GM21515 (cell line): ENCODE data around the gene SPIN4.
A peak's percentile ranks its signal among the peaks of the same experiment; 100 is the strongest.
"Not testable (repeated sequence)": the region's sequence is repeated elsewhere in the genome, so short reads cannot be mapped to it uniquely, and the experiment has no call there.

Source experiments
- ATAC-seq: cut with Tn5 transposase; IDR thresholded peaks from one replicate; pipeline ENCODE4 v1.9.1; 2021; ENCODE audit not compliant: unreplicated experiment

The SPIN4 gene

GRCh38 chrX:63350941-63351616 is at the start of gene SPIN4:
Gene SPIN4 (minus strand): TSS chrX:63351332. CDS start chrX:63350819, 513 bp downstream.
- peak; percentile 95 for ATAC-seq

DNA sequence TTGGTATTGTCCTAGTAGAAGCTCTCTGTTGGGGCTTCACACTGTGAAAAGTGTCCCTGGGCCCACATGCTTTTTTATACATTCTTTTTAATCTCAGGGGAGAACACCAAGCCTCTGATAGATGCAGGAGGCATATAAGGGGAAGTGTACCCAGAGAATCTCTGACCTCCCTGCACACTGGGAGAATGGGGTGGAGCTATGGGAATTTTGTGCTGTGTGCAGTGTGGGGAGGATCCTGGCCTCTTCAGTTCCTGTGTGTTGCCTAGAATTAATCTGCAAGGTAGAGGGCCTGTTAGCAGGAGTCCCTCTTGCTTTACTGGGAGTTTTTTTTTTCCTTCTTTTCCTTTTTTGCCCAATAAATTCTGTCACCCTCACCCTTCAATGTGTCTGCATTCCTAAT is 49.2 kb upstream of the SPIN4 start:
- ATAC-seq, result no peak

DNA sequence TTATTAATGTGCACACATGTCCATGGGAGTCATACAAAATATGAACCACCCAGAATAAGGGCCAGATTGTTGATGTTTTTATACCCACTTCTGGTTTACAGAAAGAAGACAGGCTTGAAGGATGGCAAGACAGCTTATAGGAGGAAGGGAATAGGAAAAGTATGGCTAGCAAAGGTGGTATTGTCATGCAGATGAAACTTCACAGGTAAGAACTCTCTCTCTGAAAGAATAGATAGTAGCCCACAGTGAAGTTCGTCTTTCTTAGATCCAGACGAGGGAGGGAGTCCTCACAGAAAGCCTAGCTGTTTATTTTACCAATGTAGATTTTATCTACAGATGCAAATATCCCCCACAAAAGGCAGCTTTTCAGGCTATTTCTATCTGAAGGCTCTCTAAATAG is 43.7 kb upstream of the SPIN4 start:
- no peak for ATAC-seq

DNA sequence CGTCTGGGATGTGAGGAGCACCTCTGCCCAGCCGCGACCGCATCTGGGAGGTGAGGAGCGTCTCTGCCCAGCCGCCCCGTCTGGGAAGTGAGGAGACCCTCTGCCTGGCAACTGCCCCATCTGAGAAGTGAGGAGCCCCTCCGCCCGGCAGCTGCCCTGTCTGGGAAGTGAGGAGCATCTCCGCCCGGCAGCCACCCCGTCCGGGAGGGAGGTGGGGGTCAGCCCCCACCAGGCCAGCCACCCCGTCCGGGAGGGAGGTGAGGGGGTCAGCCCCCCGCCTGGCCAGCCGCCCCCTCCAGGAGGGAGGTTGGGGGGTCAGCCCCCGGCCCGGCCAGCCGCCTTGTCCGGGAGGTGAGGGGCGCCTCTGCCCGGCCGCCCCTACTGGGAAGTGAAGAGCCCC is 42.0 kb upstream of the SPIN4 start:
- ATAC-seq, result not testable (repeated sequence)

DNA sequence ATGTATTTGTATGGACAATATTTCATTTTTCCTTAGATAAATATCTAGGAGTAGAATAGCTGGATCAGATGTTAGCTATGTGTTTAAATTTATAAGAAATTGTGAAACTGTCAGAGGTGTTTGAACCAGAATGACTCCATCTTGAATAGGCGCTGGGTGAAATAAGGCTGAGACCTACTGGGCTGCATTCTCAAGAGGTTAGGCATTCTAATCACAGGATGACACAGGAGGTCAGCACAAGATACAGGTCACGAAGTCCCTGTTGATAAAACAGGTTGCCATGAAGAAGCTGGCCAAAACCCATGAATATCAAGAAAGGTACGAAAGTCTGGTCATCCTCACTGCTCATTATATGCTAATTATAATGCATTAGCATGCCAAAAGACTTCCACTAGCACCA is 36.3 kb upstream of the SPIN4 start:
- no peak for ATAC-seq

DNA sequence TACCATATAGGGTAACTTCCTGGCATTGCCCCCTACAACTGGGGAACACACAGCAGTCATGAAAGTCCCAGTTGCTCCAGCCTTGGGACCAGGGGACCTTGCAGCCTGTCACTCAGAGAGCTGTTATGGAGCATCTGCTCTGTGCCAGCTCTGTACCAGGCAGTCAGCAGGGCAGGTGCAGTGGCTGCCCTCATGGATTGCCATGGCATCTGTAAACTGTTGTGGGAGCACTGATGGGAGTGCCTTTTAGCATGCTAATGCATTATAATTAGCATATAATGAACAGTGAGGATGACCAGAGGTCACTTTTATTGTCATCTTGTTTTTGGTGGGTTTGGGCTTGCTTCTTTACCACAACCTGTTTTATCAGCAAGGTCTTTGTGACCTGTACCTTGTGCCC is 33.1 kb upstream of the SPIN4 start:
- not testable (repeated sequence) for ATAC-seq

- ATAC-seq, result not testable (repeated sequence)
Measured at GRCh38 chrX:63373012-63373411, 21.9 kb upstream of the SPIN4 start.

GRCh38 chrX:63367699-63368098 is 16.6 kb upstream of the SPIN4 start:
- ATAC-seq, result not testable (repeated sequence)

DNA sequence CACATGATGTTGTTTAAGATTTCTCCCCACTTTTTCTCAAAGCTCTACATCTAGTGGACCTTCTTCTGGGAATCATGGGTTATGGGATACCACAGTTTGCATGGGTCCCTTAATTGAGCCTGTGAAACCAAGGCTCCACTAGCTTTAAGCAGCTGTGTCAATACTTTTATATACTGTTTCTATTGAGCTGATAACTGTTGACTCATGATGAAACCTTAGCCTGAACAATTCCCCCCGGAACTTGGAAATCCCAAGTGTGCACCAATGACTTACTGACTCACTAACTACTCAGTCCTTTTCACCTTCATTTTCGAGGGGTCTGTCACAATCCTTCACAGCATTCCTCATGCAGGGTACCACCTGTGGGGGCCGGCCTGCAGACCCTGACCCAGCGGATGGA is 12.7 kb upstream of the SPIN4 start:
- no peak for ATAC-seq

- ATAC-seq, result no peak
Measured at GRCh38 chrX:63361494-63361893, 10.4 kb upstream of the SPIN4 start.

DNA sequence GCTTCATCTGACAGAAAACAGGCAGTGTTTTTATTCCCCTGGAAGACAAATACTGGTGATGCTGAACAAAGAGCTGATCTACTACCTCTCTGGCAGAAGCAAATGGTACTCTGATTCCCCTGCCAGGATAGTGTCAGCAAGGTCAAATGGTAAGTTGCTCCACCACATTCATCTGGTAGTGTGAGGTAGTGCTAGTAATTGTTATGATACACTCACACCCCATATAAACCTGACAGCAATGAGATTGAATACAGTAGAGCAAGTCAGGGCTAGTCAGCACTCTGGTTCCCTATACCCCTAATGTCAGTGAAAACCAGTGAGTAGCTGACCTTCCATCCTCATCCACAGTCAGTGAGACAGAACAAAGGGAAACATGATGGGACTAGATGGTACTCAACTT is 3.4 kb upstream of the SPIN4 start:
- ATAC-seq, result no peak

- peak; percentile 52 for ATAC-seq
Measured at GRCh38 chrX:63350465-63350877, 661 bp downstream of the SPIN4 start.

- no peak for ATAC-seq
Measured at GRCh38 chrX:63349307-63349706, 1.8 kb downstream of the SPIN4 start.

DNA sequence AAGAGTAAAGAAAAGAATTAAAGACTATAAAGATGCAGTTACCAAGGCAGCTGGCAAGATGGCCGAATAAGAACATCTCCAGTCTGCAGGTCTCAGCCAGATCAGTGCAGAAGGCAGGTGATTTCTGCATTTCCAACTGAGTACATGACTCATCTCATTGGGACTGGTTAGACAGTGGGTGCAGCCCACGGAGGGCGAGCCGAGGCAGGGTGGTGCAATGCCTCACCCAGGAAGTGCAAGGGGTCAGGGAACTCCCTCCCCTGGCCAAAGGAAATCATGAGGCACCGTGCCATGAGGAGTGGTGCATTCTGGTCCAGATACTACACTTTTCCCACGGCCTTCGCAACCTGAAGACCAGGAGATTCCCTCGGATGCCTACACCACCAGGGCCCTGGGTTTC is 20.5 kb downstream of the SPIN4 start:
- no peak for ATAC-seq

DNA sequence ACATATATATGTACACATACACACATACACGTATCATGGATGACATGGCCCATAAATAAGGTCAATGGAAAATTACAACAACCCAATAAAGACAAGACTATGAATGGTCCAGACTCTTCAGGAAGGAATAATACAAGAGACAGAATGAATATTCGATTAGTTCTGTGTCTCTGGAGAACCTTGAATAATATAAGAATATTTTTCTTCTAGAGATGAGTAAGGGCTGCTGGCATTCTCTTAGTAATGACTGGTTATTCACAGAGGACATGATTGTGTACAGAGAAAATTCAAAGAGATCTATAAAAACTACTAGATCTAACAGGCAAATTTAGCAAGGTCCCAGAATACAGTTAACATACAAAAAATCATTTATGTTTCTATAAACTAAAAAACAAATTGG is 23.3 kb downstream of the SPIN4 start:
- ATAC-seq, result no peak

DNA sequence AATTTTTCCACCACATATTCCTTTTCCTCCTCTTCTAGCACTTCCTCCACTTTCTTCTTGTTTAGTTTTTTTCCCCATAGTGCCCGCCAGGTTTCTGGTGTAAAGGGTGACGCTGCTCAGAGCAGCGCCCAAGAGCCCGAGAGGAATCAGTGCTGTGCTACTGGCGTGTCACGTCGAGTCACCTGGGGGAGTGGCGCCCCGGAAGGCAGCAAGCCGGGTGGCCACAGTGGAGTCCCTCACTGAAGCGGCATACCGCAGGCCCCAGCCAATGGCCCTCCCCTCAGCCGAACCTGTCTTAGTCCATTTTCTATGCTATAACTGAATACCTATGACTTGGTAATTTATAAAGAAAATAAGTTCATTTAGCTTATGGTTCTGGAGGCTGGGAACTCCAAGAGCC is 51.5 kb downstream of the SPIN4 start:
- no peak for ATAC-seq
